Measurements from ENCODE around the gene ACOT7. TPM values are rescaled to one million over a fixed set of nuclear protein-coding genes. Genes with fewer than 3 reads are reported as not detected.
"Not testable (repeated sequence)": the region's sequence is repeated elsewhere in the genome, so short reads cannot be mapped to it uniquely, and the experiment has no call there.

Gene ACOT7
- total and polyA plus RNA-seq, 2 of the 13 experiments (the other 11 are each of a cell fraction or from before 2014, with no cell fraction given), result 33.0 to 55.8 TPM

GRCh38 chr1:6396998-6397397 lies 3.4 kb upstream of the ACOT7 start:
- FAIRE-seq (no peak), DNase-seq (ENCODE audit: low spot score) (no peak), ATAC-seq (no peak)
- TF ChIP-seq STAG1 (CRISPR knock-in tag; IDR thresholded peaks at IDR 0.05) (peak; percentile 48), ZSCAN12 (CRISPR knock-in tag; IDR thresholded peaks at IDR 0.05) (no peak), CTCF (CRISPR knock-in tag; IDR thresholded peaks at IDR 0.05) (peak; percentile 58)
- TF ChIP-seq, protein P1, sequence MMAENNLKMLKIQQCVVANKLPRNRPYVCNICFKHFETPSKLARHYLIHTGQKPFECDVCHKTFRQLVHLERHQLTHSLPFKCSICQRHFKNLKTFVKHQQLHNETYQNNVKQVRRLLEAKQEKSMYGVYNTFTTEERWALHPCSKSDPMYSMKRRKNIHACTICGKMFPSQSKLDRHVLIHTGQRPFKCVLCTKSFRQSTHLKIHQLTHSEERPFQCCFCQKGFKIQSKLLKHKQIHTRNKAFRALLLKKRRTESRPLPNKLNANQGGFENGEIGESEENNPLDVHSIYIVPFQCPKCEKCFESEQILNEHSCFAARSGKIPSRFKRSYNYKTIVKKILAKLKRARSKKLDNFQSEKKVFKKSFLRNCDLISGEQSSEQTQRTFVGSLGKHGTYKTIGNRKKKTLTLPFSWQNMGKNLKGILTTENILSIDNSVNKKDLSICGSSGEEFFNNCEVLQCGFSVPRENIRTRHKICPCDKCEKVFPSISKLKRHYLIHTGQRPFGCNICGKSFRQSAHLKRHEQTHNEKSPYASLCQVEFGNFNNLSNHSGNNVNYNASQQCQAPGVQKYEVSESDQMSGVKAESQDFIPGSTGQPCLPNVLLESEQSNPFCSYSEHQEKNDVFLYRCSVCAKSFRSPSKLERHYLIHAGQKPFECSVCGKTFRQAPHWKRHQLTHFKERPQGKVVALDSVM (CRISPR knock-in tag; IDR thresholded peaks at IDR 0.05), result peak; percentile 92
- Histone ChIP-seq H3K27me3 (ENCODE audit: control insufficient read depth in 1 of 2, insufficient read depth in 2 of 2, low read length in 2 of 2) (0 out of 5 replicates have a peak, but pooled peaks cover 0 to 4% of the 10 kb centered on the region in 2 experiments), H3K4me3 (replicated peaks in 1 of 3; ENCODE audit: insufficient read depth in 1 of 3, low read depth in 2 of 3, low read length in 3 of 3) (no peak overlapping the region), H3K27ac (ENCODE audit: extremely low read length, insufficient read depth, low read length) (no peak overlapping the region), H4K20me1 (ENCODE audit: insufficient read depth, low read length) (peaks cover 4% of the 10 kb centered on the region; the same call in 1 of the 2 replicates), H2AFZ (ENCODE audit: low read length) (no peak overlapping the region), H3K9ac (ENCODE audit: insufficient read depth, low read depth, low read length) (no peak overlapping the region), H3K36me3 (replicated peaks in 1 of 2; ENCODE audit: control insufficient read depth in 1 of 2, insufficient read depth in 2 of 2, low read length in 2 of 2) (no peaks in the 10 kb centered on the region), H3K4me2 (ENCODE audit: low read depth, low read length) (no peak overlapping the region), H3K4me1 (ENCODE audit: insufficient read depth, low read length) (peaks cover 37% of the 10 kb centered on the region), H3K79me2 (ENCODE audit: insufficient read depth, low read length) (peaks cover 6% of the 10 kb centered on the region), H3K9me3 (ENCODE audit: low read length) (no peaks in the 10 kb centered on the region)
- ChIA-PET CTCF (ENCODE audit: low intra/inter-chr PET ratio, low total read pairs) (interaction anchor here (1.0 kb wide), 1 partner anchor 41 kb away, joined by 3 read pairs; no protein-coding TSS in a partner anchor), POLR2A (no interaction called here)
- no TSS peak for BruUV-seq (replicated peaks)
- intact Hi-C loops (cut with micrococcal nuclease; ENCODE audit: unreplicated experiment) (no loop called here), in situ Hi-C loops (cut with HindIII; ENCODE audit: extremely low pct_ligation_motif_present, low pct_unique_long_range_greater_than_20kb) (no loop called here)

DNA sequence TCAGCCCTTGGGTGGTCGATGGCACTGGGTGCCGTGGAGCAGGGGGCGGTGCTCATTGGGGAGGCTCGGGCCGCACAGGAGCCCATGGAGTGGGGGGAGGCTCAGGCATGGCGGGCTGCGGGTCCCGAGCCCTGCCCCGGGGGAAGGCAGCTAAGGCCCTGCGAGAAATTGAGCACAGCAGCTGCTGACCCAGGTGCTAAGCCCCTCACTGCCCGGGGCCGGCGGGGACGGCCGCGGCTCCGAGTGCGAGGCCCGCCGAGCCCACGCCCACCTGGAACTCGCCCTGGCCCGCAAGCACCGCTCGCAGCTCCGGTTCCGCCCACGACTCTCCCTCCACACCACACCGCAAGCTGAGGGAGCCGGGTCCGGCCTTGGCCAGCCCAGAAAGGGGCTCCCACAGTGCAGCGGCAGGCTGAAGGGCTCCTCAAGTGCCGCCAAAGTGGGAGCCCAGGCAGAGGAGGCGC lies 2.2 kb upstream of the ACOT7 start:
- Histone ChIP-seq H3K4me1 (ENCODE audit: insufficient read depth, low read length) (peaks cover 46% of the 10 kb centered on the region), H3K79me2 (ENCODE audit: insufficient read depth, low read length) (peaks cover 13% of the 10 kb centered on the region)
- H2AFZ ChIP-seq (ENCODE audit: low read length); ATAC-seq; intact Hi-C loops (cut with micrococcal nuclease; ENCODE audit: unreplicated experiment); H3K4me2 ChIP-seq (ENCODE audit: low read depth, low read length); H3K36me3 ChIP-seq (replicated peaks in 1 of 2; ENCODE audit: control insufficient read depth in 1 of 2, insufficient read depth in 2 of 2, low read length in 2 of 2); H3K4me3 ChIP-seq (replicated peaks in 1 of 3; ENCODE audit: insufficient read depth in 1 of 3, low read depth in 2 of 3, low read length in 3 of 3); in situ Hi-C loops (cut with HindIII; ENCODE audit: extremely low pct_ligation_motif_present, low pct_unique_long_range_greater_than_20kb); FAIRE-seq; H3K27ac ChIP-seq (ENCODE audit: extremely low read length, insufficient read depth, low read length); CTCF ChIA-PET (ENCODE audit: low intra/inter-chr PET ratio, low total read pairs); DNase-seq (ENCODE audit: low spot score); H3K9me3 ChIP-seq (ENCODE audit: low read length); H3K9ac ChIP-seq (ENCODE audit: insufficient read depth, low read depth, low read length); BruUV-seq (replicated peaks); H4K20me1 ChIP-seq (ENCODE audit: insufficient read depth, low read length); H3K27me3 ChIP-seq (ENCODE audit: control insufficient read depth in 1 of 2, insufficient read depth in 2 of 2, low read length in 2 of 2): not testable (repeated sequence)
- WGBS (ENCODE audit: low lambda C conversion rate), result 87% methylated on average over 15 of the region's 34 CpGs
- POLR2A ChIA-PET, result interaction anchor here (1.1 to 2.2 kb wide), 2 partner anchors 29 to 37 kb away, joined by 3 to 7 read pairs; no protein-coding TSS in a partner anchor

Measured in HepG2 (cell line).